Activated CD4-positive, alpha-beta T cell treated with anti-CD3 and anti-CD28 coated beads, Interleukin-2, Interleukin-6, amounts not matched to agents 100 ng/mL and 50 ng/mL, durations not matched to agents 16 hours and 8 hours (primary cell): ENCODE results near the gene POLR3H.

Experiments
- DNase-seq: peaks from one replicate; pipeline ENCODE4 v3.0.0-alpha.2; 2020

Gene POLR3H

GRCh38 chr22:41480397-41480735, 63.9 kb downstream of the POLR3H start:
- DNase-seq = no peak

- DNase-seq = no peak
Measured at GRCh38 chr22:41479671-41480396, 64.4 kb downstream of the POLR3H start.

GRCh38 chr22:41478891-41479521, 65.3 kb downstream of the POLR3H start:
- DNase-seq = no peak

GRCh38 chr22:41478473-41478872, 65.8 kb downstream of the POLR3H start:
- no peak for DNase-seq
